NCI-H748 (cell line): ENCODE measurements around the gene FAM131A.

Source experiments
- DNase-seq: peaks from one replicate; lab custom pipeline; 2025; ENCODE audit not compliant: unreplicated experiment; lab: John Stamatoyannopoulos, UW

The FAM131A gene

GRCh38 chr3:184375747-184376461 lies 38.5 kb downstream of the FAM131A start:
- DNase-seq = no peak

GRCh38 chr3:184377374-184377773 lies 40.0 kb downstream of the FAM131A start:
- no peak for DNase-seq

- DNase-seq = no peak
These were observed 40.6 kb downstream of the FAM131A start, which contains the start of gene THPO for GRCh38 chr3:184377882-184378445. THPO (minus strand) TSS chr3:184378207; CDS start chr3:184376259, 1,948 bp downstream.

GRCh38 chr3:184378651-184379357 lies 41.4 kb downstream of the FAM131A start:
- no peak for DNase-seq

DNA sequence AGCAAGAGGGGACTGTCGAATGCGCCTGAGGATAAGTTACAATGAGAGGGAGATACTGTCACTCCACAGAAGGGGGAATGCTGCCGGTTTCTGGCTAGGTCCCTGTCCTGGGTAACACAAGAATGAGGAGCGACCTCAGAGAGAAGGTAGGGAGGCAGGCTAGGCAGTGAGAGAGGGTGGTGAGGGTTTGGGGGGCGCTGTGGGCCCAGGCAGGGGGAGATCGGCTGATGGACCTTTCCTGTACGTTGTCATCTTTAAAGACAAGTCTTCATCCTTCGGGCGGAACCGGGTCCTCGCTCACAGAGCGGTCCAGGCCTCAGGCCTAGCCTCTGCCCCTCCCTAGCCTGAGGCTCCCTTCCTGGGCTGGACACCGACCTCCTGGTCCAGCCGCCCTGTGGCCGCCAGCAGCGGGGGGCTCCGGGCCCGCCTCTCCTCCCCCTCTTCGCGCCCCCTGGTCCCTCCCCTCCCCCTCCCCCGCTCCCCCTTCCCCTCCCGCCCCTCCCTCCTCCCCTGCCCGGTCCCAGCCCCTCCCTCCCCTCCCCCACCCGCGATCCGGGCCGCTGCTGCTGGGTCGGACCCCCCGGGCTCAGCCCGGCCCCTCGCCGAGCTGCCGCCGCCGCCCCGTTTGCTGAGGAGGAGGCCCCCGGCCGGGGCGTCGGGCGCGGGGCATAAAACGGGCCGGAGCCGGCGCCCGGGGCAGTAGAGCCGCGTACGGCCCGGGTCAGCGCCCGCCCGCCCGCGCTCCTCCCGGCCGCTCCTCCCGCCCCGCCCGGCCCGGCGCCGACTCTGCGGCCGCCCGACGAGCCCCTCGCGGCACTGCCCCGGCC lies 42.2 kb downstream of the FAM131A start, which contains the start of gene CHRD:
Gene CHRD (plus strand): TSS at position 697 of the 827 bp plus-strand sequence. CDS start 265 bp downstream, outside the sequence.
- no peak for DNase-seq

- DNase-seq = peak; percentile 38
These were observed 42.8 kb downstream of the FAM131A start for GRCh38 chr3:184380185-184380626.

DNA sequence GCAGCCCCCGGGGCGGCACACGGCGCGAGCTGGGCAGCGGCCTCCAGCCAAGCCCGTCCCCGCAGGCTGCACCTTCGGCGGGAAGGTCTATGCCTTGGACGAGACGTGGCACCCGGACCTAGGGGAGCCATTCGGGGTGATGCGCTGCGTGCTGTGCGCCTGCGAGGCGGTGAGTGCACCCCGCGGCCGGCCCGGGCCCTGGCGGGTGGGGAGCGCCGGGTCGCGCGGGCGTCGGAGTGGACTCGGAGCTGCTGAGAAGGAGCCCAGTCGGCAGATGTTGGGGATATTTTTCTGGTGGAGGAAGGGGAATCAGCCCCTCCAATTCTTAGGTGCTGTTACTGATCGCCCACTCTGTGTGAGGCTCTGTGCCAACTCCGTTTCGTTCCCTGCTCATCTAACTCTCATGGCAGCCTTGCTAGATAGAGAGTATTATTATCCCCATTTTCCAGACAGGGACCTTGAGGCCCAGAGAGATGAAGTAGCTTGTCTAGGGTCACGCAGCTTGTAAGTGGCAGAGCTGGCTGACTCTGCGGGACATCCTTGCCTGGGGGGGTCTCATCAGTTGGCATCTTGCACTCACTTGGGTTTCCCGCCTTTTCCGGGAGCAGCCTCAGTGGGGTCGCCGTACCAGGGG lies 43.3 kb downstream of the FAM131A start:
- peak; percentile 23 for DNase-seq

DNA sequence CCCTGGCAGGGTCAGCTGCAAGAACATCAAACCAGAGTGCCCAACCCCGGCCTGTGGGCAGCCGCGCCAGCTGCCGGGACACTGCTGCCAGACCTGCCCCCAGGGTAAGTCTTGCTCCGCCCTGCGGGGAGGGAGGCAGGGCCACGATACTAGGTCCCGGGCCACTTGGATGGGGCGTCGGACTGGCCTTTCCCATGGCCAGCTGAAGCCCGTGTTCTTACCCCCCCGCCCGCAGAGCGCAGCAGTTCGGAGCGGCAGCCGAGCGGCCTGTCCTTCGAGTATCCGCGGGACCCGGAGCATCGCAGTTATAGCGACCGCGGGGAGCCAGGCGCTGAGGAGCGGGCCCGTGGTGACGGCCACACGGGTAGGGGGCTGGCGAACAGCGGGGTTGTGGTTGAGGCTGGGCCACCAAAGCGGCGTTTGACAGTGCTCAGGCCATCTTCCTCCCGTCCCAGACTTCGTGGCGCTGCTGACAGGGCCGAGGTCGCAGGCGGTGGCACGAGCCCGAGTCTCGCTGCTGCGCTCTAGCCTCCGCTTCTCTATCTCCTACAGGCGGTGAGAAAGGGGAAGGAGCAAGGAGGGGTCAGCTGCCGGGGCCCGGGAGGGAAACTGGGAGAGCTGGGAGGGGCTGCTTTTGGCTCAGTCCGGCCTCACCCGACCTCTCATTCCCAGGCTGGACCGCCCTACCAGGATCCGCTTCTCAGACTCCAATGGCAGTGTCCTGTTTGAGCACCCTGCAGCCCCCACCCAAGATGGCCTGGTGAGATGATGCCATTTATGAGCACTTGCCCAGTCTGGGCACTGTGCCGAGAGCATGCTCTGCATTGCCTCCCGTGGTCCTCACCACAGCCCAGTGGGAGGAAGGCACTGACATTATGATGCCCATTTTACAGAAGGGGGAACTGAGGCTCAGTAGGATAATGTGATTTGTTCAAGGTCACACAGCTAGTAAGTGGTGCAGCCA lies 44.1 kb downstream of the FAM131A start:
- no peak for DNase-seq

DNA sequence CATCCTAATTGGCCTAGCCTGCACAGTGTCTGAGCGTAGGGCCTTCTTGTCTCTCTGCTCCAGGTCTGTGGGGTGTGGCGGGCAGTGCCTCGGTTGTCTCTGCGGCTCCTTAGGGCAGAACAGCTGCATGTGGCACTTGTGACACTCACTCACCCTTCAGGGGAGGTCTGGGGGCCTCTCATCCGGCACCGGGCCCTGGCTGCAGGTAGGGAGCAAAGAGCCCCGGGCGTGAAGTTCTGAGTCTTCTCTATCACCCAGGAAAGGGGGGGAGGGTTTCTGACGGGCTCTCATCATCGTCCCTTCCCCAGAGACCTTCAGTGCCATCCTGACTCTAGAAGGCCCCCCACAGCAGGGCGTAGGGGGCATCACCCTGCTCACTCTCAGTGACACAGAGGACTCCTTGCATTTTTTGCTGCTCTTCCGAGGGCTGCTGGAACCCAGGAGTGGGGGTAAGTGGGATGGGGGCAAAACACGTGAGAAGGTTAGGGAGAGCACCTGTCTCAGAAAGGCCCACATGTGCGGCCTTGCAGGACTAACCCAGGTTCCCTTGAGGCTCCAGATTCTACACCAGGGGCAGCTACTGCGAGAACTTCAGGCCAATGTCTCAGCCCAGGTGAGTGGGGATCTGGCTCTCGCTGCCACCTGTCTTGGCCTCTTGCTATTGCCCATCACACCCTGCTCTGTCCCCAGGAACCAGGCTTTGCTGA lies 45.1 kb downstream of the FAM131A start:
- DNase-seq = no peak

- DNase-seq = no peak
These were observed 45.8 kb downstream of the FAM131A start for GRCh38 chr3:184383033-184383740.

GRCh38 chr3:184384342-184384741 lies 46.9 kb downstream of the FAM131A start:
- DNase-seq = no peak

GRCh38 chr3:184384856-184385422 lies 47.5 kb downstream of the FAM131A start:
- no peak for DNase-seq

DNA sequence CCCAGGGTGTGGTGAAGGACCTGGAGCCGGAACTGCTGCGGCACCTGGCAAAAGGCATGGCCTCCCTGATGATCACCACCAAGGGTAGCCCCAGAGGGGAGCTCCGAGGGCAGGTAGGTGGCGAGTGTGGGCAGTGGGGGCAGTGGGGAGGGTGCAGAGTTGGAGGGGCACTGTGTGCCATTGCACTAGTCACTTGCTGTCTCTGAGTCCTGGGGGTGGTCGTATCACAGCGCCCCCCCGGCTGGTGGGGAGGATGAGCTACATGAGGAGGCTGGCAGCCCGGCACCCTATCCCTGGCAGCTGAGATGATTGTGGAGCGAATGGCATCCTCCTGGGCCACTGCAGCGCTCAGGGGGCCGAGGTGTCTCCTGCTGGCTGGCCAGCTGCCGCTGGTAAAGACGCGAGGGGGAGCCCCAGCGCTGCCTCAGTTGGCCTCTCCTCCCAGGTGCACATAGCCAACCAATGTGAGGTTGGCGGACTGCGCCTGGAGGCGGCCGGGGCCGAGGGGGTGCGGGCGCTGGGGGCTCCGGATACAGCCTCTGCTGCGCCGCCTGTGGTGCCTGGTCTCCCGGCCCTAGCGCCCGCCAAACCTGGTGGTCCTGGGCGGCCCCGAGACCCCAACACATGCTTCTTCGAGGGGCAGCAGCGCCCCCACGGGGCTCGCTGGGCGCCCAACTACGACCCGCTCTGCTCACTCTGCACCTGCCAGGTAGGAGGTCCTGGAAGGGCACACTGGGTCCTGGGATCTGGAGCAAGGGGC lies 48.8 kb downstream of the FAM131A start:
- no peak for DNase-seq

GRCh38 chr3:184387174-184387714 lies 49.8 kb downstream of the FAM131A start:
- no peak for DNase-seq

DNA sequence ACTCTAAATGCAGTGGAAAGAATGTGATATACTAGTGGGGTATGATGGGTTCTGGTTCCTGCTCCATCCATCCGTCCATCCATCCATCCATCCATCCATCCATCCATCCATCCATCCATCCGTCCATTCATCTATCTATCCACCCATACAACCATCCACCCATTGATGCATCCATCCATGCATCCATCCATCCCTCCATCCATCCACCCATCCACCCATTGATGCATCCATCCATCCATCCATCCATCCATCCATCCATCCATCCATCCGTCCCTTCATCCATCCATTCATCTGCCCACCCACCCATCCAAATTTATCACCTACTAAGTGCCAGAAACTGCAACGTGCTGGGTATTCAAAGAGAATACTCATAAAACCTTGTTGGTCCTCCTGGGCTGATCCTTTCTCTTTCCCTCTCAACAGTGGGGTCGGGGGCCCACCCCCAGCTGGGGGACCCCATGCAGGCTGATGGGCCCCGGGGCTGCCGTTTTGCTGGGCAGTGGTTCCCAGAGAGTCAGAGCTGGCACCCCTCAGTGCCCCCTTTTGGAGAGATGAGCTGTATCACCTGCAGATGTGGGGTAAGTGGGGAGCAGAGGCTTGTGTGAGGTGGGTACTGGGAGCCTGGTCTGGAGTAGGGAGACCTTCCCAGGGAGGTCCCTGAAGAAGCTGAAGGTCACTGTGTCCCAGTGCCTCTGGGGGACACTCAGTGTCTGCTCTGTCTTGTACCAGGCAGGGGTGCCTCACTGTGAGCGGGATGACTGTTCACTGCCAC lies 51.0 kb downstream of the FAM131A start:
- no peak for DNase-seq

DNA sequence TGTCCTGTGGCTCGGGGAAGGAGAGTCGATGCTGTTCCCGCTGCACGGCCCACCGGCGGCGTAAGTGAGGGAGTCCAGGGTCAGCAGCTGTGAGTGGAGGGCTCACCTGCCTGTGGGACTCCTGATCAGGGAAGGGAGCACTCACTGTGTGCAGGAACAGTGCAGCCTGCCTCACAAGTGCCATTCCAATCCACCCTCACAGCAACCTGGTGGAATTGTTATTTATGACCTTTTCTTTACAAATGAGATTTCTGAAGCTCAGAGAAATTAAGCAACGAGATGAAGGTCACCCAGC lies 51.5 kb downstream of the FAM131A start:
- DNase-seq = no peak
